GM08714 (cell line): Measurements from ENCODE around the gene LMBR1.

Experiments
- H3K4me3 ChIP-seq: fragments of 200-500 bp; sonication (Bioruptor generic); 2 replicates; pipeline ENCODE4 v1.5.1; 2014; ENCODE audit warnings: mild to moderate bottlenecking, low read length, inconsistent platforms
- ZNF274 ChIP-seq: IDR thresholded peaks from 2 replicates; pipeline ENCODE4 v1.6.1; 2012; ENCODE audit warnings: mild to moderate bottlenecking, low read depth, low read length

Gene LMBR1

GRCh38 chr7:156842740-156843140, 50.2 kb downstream of the LMBR1 start:
- H3K4me3 ChIP-seq, result no peak overlapping the region
- no peak for TF ChIP-seq ZNF274

GRCh38 chr7:156842317-156842716, 50.7 kb downstream of the LMBR1 start:
- TF ChIP-seq ZNF274, result no peak
- no peak overlapping the region for H3K4me3 ChIP-seq

GRCh38 chr7:156841497-156841896, 51.5 kb downstream of the LMBR1 start:
- no peak overlapping the region for H3K4me3 ChIP-seq
- TF ChIP-seq ZNF274, result no peak

GRCh38 chr7:156840134-156840533, 52.8 kb downstream of the LMBR1 start:
- no peak overlapping the region for H3K4me3 ChIP-seq
- TF ChIP-seq ZNF274, result no peak

GRCh38 chr7:156836443-156836842, 56.5 kb downstream of the LMBR1 start:
- H3K4me3 ChIP-seq, result no peak overlapping the region
- TF ChIP-seq ZNF274, result no peak

- TF ChIP-seq ZNF274, result no peak
- no peak overlapping the region for H3K4me3 ChIP-seq
Observed at GRCh38 chr7:156834462-156834861, 58.5 kb downstream of the LMBR1 start.

- no peak for TF ChIP-seq ZNF274
- no peak overlapping the region for H3K4me3 ChIP-seq
Observed at GRCh38 chr7:156833312-156833711, 59.7 kb downstream of the LMBR1 start.

GRCh38 chr7:156832195-156832877, 60.6 kb downstream of the LMBR1 start:
- H3K4me3 ChIP-seq, result no peak overlapping the region
- TF ChIP-seq ZNF274, result no peak

GRCh38 chr7:156829669-156830336, 63.2 kb downstream of the LMBR1 start:
- no peak overlapping the region for H3K4me3 ChIP-seq
- TF ChIP-seq ZNF274, result no peak

GRCh38 chr7:156827587-156828203, 65.3 kb downstream of the LMBR1 start:
- no peak for TF ChIP-seq ZNF274
- no peak overlapping the region for H3K4me3 ChIP-seq

GRCh38 chr7:156823435-156823834, 69.5 kb downstream of the LMBR1 start:
- H3K4me3 ChIP-seq, result no peak overlapping the region
- TF ChIP-seq ZNF274, result no peak

- no peak overlapping the region for H3K4me3 ChIP-seq
- no peak for TF ChIP-seq ZNF274
Observed at GRCh38 chr7:156820445-156821063, 72.4 kb downstream of the LMBR1 start.

- no peak overlapping the region for H3K4me3 ChIP-seq
- no peak for TF ChIP-seq ZNF274
Observed at GRCh38 chr7:156819733-156820295, 73.2 kb downstream of the LMBR1 start.

- H3K4me3 ChIP-seq, result no peak overlapping the region
- no peak for TF ChIP-seq ZNF274
Observed at GRCh38 chr7:156818133-156818532, 74.8 kb downstream of the LMBR1 start.

- TF ChIP-seq ZNF274, result no peak
- H3K4me3 ChIP-seq, result no peak overlapping the region
Observed at GRCh38 chr7:156816943-156817572, 75.9 kb downstream of the LMBR1 start.
